DOHH2 (cell line): ENCODE results near the gene CACNG1.
"Not testable (repeated sequence)": the region's sequence is repeated elsewhere in the genome, so short reads cannot be mapped to it uniquely, and the experiment has no call there.

Experiments used
- H3F3A ChIP-seq: fragments of 200-600 bp; sonication (generic), shearing (Covaris generic); 2 replicates; pipeline ENCODE4 v1.6.0; 2016; ENCODE audit warnings: antibody characterized with exemption, mild to moderate bottlenecking; ENCODE audit not compliant: control insufficient read depth, insufficient read depth
- H3K27ac ChIP-seq: fragments of 200-600 bp; sonication (generic); 2 replicates; pipeline ENCODE4 v1.5.1; 2014; ENCODE audit warnings: low read depth, mild to moderate bottlenecking, low read length, moderate library complexity
- H3K27me3 ChIP-seq: fragments of 200-600 bp; sonication (generic); 2 replicates; pipeline ENCODE4 v1.6.1; 2014; ENCODE audit warnings: mild to moderate bottlenecking, low read length, mixed read lengths; ENCODE audit not compliant: control insufficient read depth
- H3K36me3 ChIP-seq: fragments of 200-600 bp; sonication (generic); 2 replicates; pipeline ENCODE4 v1.6.1; 2014; ENCODE audit warnings: mild to moderate bottlenecking, low read length, moderate library complexity, mixed read lengths; ENCODE audit not compliant: control insufficient read depth
- H3K4me1 ChIP-seq: fragments of 200-600 bp; sonication (generic); 2 replicates; pipeline ENCODE4 v1.6.1; 2014; ENCODE audit warnings: mild to moderate bottlenecking, low read length, mixed read lengths; ENCODE audit not compliant: control insufficient read depth
- H3K4me2 ChIP-seq: fragments of 200-600 bp; sonication (generic); 2 replicates; pipeline ENCODE4 v1.6.0; 2014; ENCODE audit warnings: mild to moderate bottlenecking, low read length, moderate library complexity
- H3K4me3 ChIP-seq: fragments of 200-600 bp; sonication (generic); 2 replicates; pipeline ENCODE4 v1.5.1; 2014; ENCODE audit warnings: mild to moderate bottlenecking, low read length, mixed read lengths
- H3K79me2 ChIP-seq: fragments of 200-600 bp; sonication (generic); 2 replicates; pipeline ENCODE4 v1.6.1; 2014; ENCODE audit warnings: mild to moderate bottlenecking, low read length, mixed read lengths; ENCODE audit not compliant: control insufficient read depth
- H3K9me2 ChIP-seq: fragments of 200-600 bp; sonication (generic); replicated peaks from 2 replicates; pipeline ENCODE4 v1.6.1; 2014; ENCODE audit warnings: mild to moderate bottlenecking, low read length, mixed read lengths; ENCODE audit not compliant: control insufficient read depth
- H3K9me3 ChIP-seq: fragments of 200-600 bp; sonication (generic); 2 replicates; pipeline ENCODE4 v1.6.1; 2014; ENCODE audit warnings: antibody characterized with exemption, low read length, mixed read lengths; ENCODE audit not compliant: control insufficient read depth, insufficient read depth
- H4K20me1 ChIP-seq: fragments of 200-600 bp; sonication (generic); 2 replicates; pipeline ENCODE4 v1.6.0; 2014; ENCODE audit warnings: low read depth, mild to moderate bottlenecking, antibody characterized with exemption, low read length, moderate library complexity; ENCODE audit not compliant: control insufficient read depth, insufficient read depth
- CTCF ChIP-seq: fragments of 200-600 bp; sonication (generic); IDR thresholded peaks from one replicate; pipeline ENCODE4 v1.5.1; 2014; ENCODE audit warnings: antibody characterized with exemption, mild to moderate bottlenecking, low read depth, low read length; ENCODE audit not compliant: poor library complexity, severe bottlenecking
- EZH2phosphoT487 ChIP-seq: fragments of 200-600 bp; sonication (generic); IDR thresholded peaks from 2 replicates; pipeline ENCODE4 v1.6.1; 2017; ENCODE audit warnings: borderline replicate concordance, mild to moderate bottlenecking, antibody characterized with exemption, low read length, moderate library complexity, mixed read lengths

The CACNG1 gene

GRCh38 chr17:67093348-67093747 lies 49.0 kb downstream of the CACNG1 start:
- Histone ChIP-seq H3K9me2 (no peaks in the 10 kb centered on the region), H3K27ac (no peak overlapping the region), H3F3A (no peaks in the 10 kb centered on the region), H3K9me3 (no peaks in the 10 kb centered on the region), H3K4me1 (no peaks in the 10 kb centered on the region), H3K4me3 (no peak overlapping the region), H3K36me3 (peaks cover 10% of the 10 kb centered on the region; the same call in 1 of the 2 replicates), H4K20me1 (no peaks in the 10 kb centered on the region), H3K4me2 (no peak overlapping the region), H3K27me3 (no peaks in the 10 kb centered on the region), H3K79me2 (0 out of 2 replicates have a peak, but pooled peaks cover 5% of the 10 kb centered on the region)
- TF ChIP-seq EZH2phosphoT487 (no peak), CTCF (no peak)

GRCh38 chr17:67095291-67095690 lies 50.9 kb downstream of the CACNG1 start:
- peaks cover 17% of the 10 kb centered on the region for H3K79me2 ChIP-seq

DNA sequence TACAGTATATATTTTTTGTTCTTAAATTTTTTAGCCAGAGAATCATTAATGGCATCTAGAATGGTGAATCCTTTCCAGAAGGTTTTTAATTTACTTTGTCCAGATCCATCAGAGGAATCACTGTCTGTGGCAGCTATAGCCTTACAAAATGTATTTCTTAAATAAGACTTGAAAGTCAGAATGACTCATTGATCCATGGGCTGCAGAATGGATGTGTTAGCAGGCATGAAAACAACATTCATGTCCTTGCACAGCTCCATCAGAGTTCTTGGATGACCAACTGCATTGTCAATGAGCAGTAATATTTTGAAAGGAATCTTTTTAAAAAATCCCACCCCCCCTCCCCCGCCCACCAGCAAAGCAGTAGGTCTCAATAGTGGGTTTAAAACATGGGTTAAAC lies 51.4 kb downstream of the CACNG1 start:
- Histone ChIP-seq H3K9me3 (no peaks in the 10 kb centered on the region), H3K4me1 (no peaks in the 10 kb centered on the region), H3K79me2 (peaks cover 19% of the 10 kb centered on the region), H3K27me3 (no peaks in the 10 kb centered on the region), H3F3A (no peaks in the 10 kb centered on the region), H3K27ac (no peak overlapping the region), H3K9me2 (no peaks in the 10 kb centered on the region), H3K4me3 (no peak overlapping the region), H4K20me1 (no peaks in the 10 kb centered on the region), H3K4me2 (no peak overlapping the region), H3K36me3 (peaks cover 15% of the 10 kb centered on the region; the same call in 1 of the 2 replicates)
- TF ChIP-seq EZH2phosphoT487 (no peak), CTCF (no peak)

More at GRCh38 chr17:67095291-67095690, 50.9 kb downstream of the CACNG1 start:
- peaks cover 13% of the 10 kb centered on the region; the same call in 1 of the 2 replicates for H3K36me3 ChIP-seq
- not testable (repeated sequence) for H3K4me1 ChIP-seq, H3K9me3 ChIP-seq, H4K20me1 ChIP-seq, H3K27me3 ChIP-seq, H3K27ac ChIP-seq, H3K4me2 ChIP-seq, H3F3A ChIP-seq, H3K9me2 ChIP-seq, H3K4me3 ChIP-seq

DNA sequence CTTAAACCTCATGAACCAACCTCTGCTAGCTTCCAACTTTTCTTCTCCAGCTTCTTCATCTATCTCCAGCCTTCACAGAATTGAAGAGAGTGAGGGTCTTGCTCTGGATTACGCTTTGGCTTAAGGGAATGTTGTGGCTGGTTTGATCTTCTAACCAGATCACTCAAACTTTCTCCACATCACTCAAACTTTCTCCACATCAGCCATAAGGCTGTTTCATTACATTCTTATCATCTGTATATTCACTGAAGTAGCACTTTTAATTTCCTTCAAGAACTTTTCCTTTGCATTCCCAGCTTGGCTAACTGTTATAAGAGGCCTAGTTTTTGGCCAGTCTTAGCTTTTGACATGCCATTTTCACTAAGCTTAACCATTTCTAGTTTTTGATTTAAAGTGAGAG lies 52.3 kb downstream of the CACNG1 start:
- no peak overlapping the region for H3K4me3 ChIP-seq
- H4K20me1 ChIP-seq: no peaks in the 10 kb centered on the region
- H3K36me3 ChIP-seq: peaks cover 18% of the 10 kb centered on the region
- no peaks in the 10 kb centered on the region for H3K4me1 ChIP-seq
- no peak overlapping the region for H3K4me2 ChIP-seq
- no peaks in the 10 kb centered on the region for H3F3A ChIP-seq
- H3K79me2 ChIP-seq: peaks cover 25% of the 10 kb centered on the region
- H3K27me3 ChIP-seq: no peaks in the 10 kb centered on the region
- no peaks in the 10 kb centered on the region for H3K9me2 ChIP-seq
- TF ChIP-seq EZH2phosphoT487 (no peak), CTCF (no peak)
- no peaks in the 10 kb centered on the region for H3K9me3 ChIP-seq
- no peak overlapping the region for H3K27ac ChIP-seq
